ENCODE results near the gene PYY.

- TF ChIP-seq EP300 (IDR thresholded peaks at IDR 0.05) (no peak), CTCF (IDR thresholded peaks at IDR 0.05) (peak in 2 of 6 experiments; percentile 19 to 21)
Observed at GRCh38 chr17:43907425-43907981, 46.2 kb downstream of the PYY start, which contains the start of gene MPP2.

Measured in upper lobe of left lung (tissue), 4 donors.